ENCODE results near the gene GNB3.

DNA sequence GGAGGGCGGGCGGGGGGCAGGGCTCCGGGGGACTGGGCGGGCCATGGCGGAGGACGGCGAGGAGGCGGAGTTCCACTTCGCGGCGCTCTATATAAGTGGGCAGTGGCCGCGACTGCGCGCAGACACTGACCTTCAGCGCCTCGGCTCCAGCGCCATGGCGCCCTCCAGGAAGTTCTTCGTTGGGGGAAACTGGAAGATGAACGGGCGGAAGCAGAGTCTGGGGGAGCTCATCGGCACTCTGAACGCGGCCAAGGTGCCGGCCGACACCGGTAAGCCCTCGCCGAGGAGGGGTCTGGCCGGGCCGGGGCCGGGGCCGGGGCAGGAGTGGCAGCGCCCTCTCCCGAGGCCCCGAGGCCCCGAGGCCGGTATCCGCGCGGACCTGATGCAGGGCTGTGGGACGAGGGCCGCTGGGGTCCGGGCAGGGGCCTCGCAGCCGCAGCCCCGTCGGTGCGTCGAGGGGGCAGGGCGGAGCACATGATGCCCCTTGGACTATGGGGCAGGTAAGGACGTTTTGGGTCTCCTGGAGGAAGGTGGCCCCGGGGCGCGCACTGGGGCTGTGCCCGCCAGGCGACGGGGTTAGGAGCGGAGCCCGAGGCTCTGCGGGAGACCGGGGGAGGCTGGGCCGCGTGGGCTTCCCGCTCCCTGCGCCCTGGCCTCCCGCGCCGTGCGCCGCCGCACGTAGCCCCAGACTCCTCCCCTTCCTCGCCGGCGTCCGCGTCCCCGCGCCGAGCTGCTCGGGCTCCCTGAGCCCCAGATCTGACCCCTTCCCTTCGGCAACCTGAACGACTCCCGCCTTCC is 26.9 kb downstream of the GNB3 start, which contains the start of gene TPI1:
- TF ChIP-seq, protein P1, sequence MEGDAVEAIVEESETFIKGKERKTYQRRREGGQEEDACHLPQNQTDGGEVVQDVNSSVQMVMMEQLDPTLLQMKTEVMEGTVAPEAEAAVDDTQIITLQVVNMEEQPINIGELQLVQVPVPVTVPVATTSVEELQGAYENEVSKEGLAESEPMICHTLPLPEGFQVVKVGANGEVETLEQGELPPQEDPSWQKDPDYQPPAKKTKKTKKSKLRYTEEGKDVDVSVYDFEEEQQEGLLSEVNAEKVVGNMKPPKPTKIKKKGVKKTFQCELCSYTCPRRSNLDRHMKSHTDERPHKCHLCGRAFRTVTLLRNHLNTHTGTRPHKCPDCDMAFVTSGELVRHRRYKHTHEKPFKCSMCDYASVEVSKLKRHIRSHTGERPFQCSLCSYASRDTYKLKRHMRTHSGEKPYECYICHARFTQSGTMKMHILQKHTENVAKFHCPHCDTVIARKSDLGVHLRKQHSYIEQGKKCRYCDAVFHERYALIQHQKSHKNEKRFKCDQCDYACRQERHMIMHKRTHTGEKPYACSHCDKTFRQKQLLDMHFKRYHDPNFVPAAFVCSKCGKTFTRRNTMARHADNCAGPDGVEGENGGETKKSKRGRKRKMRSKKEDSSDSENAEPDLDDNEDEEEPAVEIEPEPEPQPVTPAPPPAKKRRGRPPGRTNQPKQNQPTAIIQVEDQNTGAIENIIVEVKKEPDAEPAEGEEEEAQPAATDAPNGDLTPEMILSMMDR (IDR thresholded peaks at IDR 0.05) = peak; percentile 8 to 22 (median 17)
- peak in 1 of 2 donors; percentile 97 for TF ChIP-seq POLR2AphosphoS5 (IDR thresholded peaks at IDR 0.05; ENCODE audit: insufficient read depth in 1 of 2, low read depth in 1 of 2)
- peak in 1 of 2 donors; percentile 97 for TF ChIP-seq POLR2A (IDR thresholded peaks at IDR 0.05)
